ENCODE results near the gene C20orf202. TPM values are rescaled to one million over a fixed set of nuclear protein-coding genes. Genes with fewer than 3 reads are reported as not detected.

The C20orf202 gene
- total RNA-seq, 4 donors from 2014 or later, result 1.1 TPM; not detected in 3

GRCh38 chr20:1209447-1210387 is 6.5 kb downstream of the C20orf202 start:
- Histone ChIP-seq H3K4me1 (peaks cover 0 to 5% (median 5%) of the 10 kb centered on the region in 3 donors), H3K4me3 (no peak overlapping the region), H3K27me3 (peaks cover 0 to 40% (median 0%) of the 10 kb centered on the region in 4 donors), H3K36me3 (no peaks in the 10 kb centered on the region), H3K9me3 (no peaks in the 10 kb centered on the region), H3K27ac (no peak overlapping the region)
- intact Hi-C loops (cut with DNase I), result no loop called here
- 39 to 52% methylated on average over 5 of the region's 5 CpGs for WGBS, 2 donors
- no peak for DNase-seq
- TF ChIP-seq POLR2A (IDR thresholded peaks at IDR 0.05), result no peak
- TF ChIP-seq, protein P1, sequence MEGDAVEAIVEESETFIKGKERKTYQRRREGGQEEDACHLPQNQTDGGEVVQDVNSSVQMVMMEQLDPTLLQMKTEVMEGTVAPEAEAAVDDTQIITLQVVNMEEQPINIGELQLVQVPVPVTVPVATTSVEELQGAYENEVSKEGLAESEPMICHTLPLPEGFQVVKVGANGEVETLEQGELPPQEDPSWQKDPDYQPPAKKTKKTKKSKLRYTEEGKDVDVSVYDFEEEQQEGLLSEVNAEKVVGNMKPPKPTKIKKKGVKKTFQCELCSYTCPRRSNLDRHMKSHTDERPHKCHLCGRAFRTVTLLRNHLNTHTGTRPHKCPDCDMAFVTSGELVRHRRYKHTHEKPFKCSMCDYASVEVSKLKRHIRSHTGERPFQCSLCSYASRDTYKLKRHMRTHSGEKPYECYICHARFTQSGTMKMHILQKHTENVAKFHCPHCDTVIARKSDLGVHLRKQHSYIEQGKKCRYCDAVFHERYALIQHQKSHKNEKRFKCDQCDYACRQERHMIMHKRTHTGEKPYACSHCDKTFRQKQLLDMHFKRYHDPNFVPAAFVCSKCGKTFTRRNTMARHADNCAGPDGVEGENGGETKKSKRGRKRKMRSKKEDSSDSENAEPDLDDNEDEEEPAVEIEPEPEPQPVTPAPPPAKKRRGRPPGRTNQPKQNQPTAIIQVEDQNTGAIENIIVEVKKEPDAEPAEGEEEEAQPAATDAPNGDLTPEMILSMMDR (IDR thresholded peaks at IDR 0.05), result no peak

GRCh38 chr20:1210501-1210900 is 7.2 kb downstream of the C20orf202 start:
- no peaks in the 10 kb centered on the region for H3K36me3 ChIP-seq
- no peak overlapping the region for H3K4me3 ChIP-seq
- no peak overlapping the region for H3K27ac ChIP-seq
- TF ChIP-seq, protein P1 (IDR thresholded peaks at IDR 0.05), result no peak
- TF ChIP-seq POLR2A (IDR thresholded peaks at IDR 0.05), result no peak
- peaks cover 0 to 44% (median 0%) of the 10 kb centered on the region in 4 donors for H3K27me3 ChIP-seq
- peaks cover 0 to 5% (median 5%) of the 10 kb centered on the region in 3 donors for H3K4me1 ChIP-seq
- 93 to 100% methylated on average over 1 of the region's 1 CpG for WGBS, 2 donors
- no peaks in the 10 kb centered on the region for H3K9me3 ChIP-seq
- no peak for DNase-seq
- intact Hi-C loops (cut with DNase I), result no loop called here

GRCh38 chr20:1212023-1212422 is 8.8 kb downstream of the C20orf202 start:
- no peak for DNase-seq
- peaks cover 0 to 54% (median 0%) of the 10 kb centered on the region in 4 donors for H3K27me3 ChIP-seq
- no peak for TF ChIP-seq POLR2A (IDR thresholded peaks at IDR 0.05)
- TF ChIP-seq, protein P1 (IDR thresholded peaks at IDR 0.05), result no peak
- intact Hi-C loops (cut with DNase I), result no loop called here
- H3K36me3 ChIP-seq, result no peaks in the 10 kb centered on the region
- H3K4me3 ChIP-seq, result no peak overlapping the region
- H3K9me3 ChIP-seq, result no peaks in the 10 kb centered on the region
- no peak overlapping the region for H3K27ac ChIP-seq
- peaks cover 0 to 5% (median 5%) of the 10 kb centered on the region in 3 donors for H3K4me1 ChIP-seq

DNA sequence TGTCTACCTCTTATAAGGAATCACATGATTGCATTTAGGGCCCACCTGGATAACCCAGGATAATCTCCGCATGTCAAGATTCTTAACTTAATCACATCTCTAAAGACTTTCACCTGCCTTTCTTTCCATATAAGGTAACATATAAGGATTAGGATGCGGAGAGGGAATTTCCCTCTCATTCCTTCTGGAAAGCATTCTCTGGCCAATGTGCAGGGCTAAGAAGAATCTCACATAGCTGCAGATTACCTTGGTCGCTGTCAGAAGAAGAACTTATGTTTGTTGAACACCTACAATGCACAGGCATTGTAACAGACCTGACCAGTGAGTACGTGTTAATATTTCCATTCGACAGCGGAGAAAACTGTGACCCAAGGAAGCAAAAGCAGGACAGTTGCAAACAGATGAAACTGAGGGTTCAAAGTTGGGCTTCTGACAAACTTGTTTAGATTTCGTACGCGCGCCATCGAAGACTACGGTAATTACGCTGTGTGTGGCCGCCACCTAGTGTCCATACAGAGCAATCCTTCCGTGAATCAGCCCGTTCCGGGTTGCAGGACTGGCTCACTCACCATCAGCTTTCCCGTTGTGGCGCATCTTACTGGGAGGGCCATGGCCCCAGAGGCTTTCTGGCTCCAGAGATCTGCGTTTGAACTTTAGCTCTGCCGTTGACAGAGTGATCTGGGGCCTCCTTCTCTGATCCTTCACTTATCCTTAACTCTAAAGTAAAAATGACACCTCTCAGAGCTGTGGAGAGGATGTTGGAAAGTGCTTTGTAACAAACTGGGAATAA is 9.5 kb downstream of the C20orf202 start:
- no peak overlapping the region for H3K27ac ChIP-seq
- H3K4me1 ChIP-seq, result peaks cover 0 to 5% (median 5%) of the 10 kb centered on the region in 3 donors
- no peak overlapping the region for H3K4me3 ChIP-seq
- peak; percentile 3 for DNase-seq
- H3K27me3 ChIP-seq, result peaks cover 0 to 62% (median 0%) of the 10 kb centered on the region in 4 donors
- 12 to 13% methylated on average over 20 to 21 of the region's 21 CpGs for WGBS, 2 donors
- TF ChIP-seq POLR2A (IDR thresholded peaks at IDR 0.05), result no peak
- TF ChIP-seq, protein P1 (IDR thresholded peaks at IDR 0.05), result peak; percentile 55 to 84 (median 70)
- no peaks in the 10 kb centered on the region for H3K9me3 ChIP-seq
- H3K36me3 ChIP-seq, result no peaks in the 10 kb centered on the region
- intact Hi-C loops (cut with DNase I), result no loop called here
